MM.1S (cell line): Measurements from ENCODE around the gene ADAM19.

Experiments
- DNase-seq: peaks from one replicate; pipeline ENCODE4 v3.0.0-alpha.2; 2015
- H2AFZ ChIP-seq: fragments of 300-600 bp; sonication (generic); 2 replicates; pipeline ENCODE4 v1.6.0; 2016; ENCODE audit warnings: antibody characterized with exemption, low read length
- H3F3A ChIP-seq: fragments of 300-600 bp; sonication (generic); 2 replicates; pipeline ENCODE4 v1.6.1; 2016; ENCODE audit warnings: mild to moderate bottlenecking, antibody characterized with exemption, low read length, moderate library complexity, mixed read lengths; ENCODE audit not compliant: insufficient read depth
- H3K27ac ChIP-seq: fragments of 300-600 bp; sonication (generic); 2 replicates; pipeline ENCODE4 v1.5.1; 2016; ENCODE audit warnings: mild to moderate bottlenecking, low read length
- H3K27me3 ChIP-seq: fragments of 300-600 bp; sonication (generic); replicated peaks from 2 replicates; pipeline ENCODE4 v1.6.0; 2016; ENCODE audit warnings: low read length; ENCODE audit not compliant: insufficient read depth
- H3K36me3 ChIP-seq: fragments of 300-600 bp; sonication (generic); replicated peaks from 2 replicates; pipeline ENCODE4 v1.6.1; 2016; ENCODE audit warnings: mild to moderate bottlenecking, low read length, mixed read lengths; ENCODE audit not compliant: insufficient read depth
- H3K4me1 ChIP-seq: fragments of 300-600 bp; sonication (generic); 2 replicates; pipeline ENCODE4 v1.6.1; 2016; ENCODE audit warnings: low read length, mixed read lengths
- H3K4me2 ChIP-seq: fragments of 300-600 bp; sonication (generic); 2 replicates; pipeline ENCODE4 v1.6.0; 2016; ENCODE audit warnings: low read depth, low read length
- H3K4me3 ChIP-seq: fragments of 300-600 bp; sonication (generic); 2 replicates; pipeline ENCODE4 v1.5.1; 2016; ENCODE audit warnings: low read length, mixed read lengths
- H3K79me2 ChIP-seq: fragments of 300-600 bp; sonication (generic); 2 replicates; pipeline ENCODE4 v1.6.1; 2016; ENCODE audit warnings: mixed run types, low read length, mixed read lengths
- H3K9ac ChIP-seq: fragments of 300-600 bp; sonication (generic); 2 replicates; pipeline ENCODE4 v1.6.1; 2016; ENCODE audit warnings: low read length, mixed read lengths
- H3K9me2 ChIP-seq: fragments of 300-600 bp; sonication (generic); replicated peaks from 2 replicates; pipeline ENCODE4 v1.6.1; 2016; ENCODE audit warnings: mild to moderate bottlenecking, low read length, mixed read lengths; ENCODE audit not compliant: insufficient read depth
- H3K9me3 ChIP-seq: fragments of 300-600 bp; sonication (generic); replicated peaks from 2 replicates; pipeline ENCODE4 v1.6.1; 2016; ENCODE audit warnings: mild to moderate bottlenecking, low read length, mixed read lengths; ENCODE audit not compliant: insufficient read depth
- H4K20me1 ChIP-seq: fragments of 300-600 bp; sonication (generic); 2 replicates; pipeline ENCODE4 v1.6.1; 2016; ENCODE audit warnings: mild to moderate bottlenecking, low read length, moderate library complexity, mixed read lengths; ENCODE audit not compliant: insufficient read depth
- CTCF ChIP-seq: fragments of 300-600 bp; sonication (generic); IDR thresholded peaks from 2 replicates; pipeline ENCODE4 v1.5.1; 2016; ENCODE audit warnings: antibody characterized with exemption, low read length, mixed read lengths
- EZH2 ChIP-seq: fragments of 300-600 bp; sonication (generic); optimal IDR thresholded peaks from 2 replicates; pipeline ENCODE3; 2017; ENCODE audit warnings: low read depth, mild to moderate bottlenecking, antibody characterized with exemption, low read length, mixed read lengths
- EZH2phosphoT487 ChIP-seq: fragments of 300-600 bp; sonication (generic); IDR thresholded peaks from 2 replicates; pipeline ENCODE4 v1.6.1; 2018; ENCODE audit warnings: antibody characterized with exemption, low read length

ADAM19 gene

GRCh38 chr5:157582731-157583620, 7.4 kb upstream of the ADAM19 start:
- Histone ChIP-seq H3F3A (no peaks in the 10 kb centered on the region), H3K4me3 (no peak overlapping the region), H3K79me2 (no peaks in the 10 kb centered on the region), H3K4me1 (no peaks in the 10 kb centered on the region), H3K4me2 (no peak overlapping the region), H4K20me1 (no peaks in the 10 kb centered on the region), H3K9me2 (no peaks in the 10 kb centered on the region), H3K27me3 (no peaks in the 10 kb centered on the region), H3K27ac (no peak overlapping the region), H3K9ac (no peak overlapping the region), H2AFZ (no peak overlapping the region), H3K9me3 (no peaks in the 10 kb centered on the region), H3K36me3 (no peaks in the 10 kb centered on the region)
- DNase-seq = no peak
- no peak for TF ChIP-seq EZH2
- TF ChIP-seq EZH2phosphoT487 = no peak
- TF ChIP-seq CTCF = no peak

- Histone ChIP-seq H3K36me3 (no peaks in the 10 kb centered on the region), H3K9ac (no peak overlapping the region), H3K27me3 (no peaks in the 10 kb centered on the region), H3F3A (no peaks in the 10 kb centered on the region), H3K9me2 (no peaks in the 10 kb centered on the region), H3K4me2 (no peak overlapping the region), H3K27ac (no peak overlapping the region), H3K79me2 (no peaks in the 10 kb centered on the region), H4K20me1 (no peaks in the 10 kb centered on the region), H3K9me3 (no peaks in the 10 kb centered on the region), H2AFZ (no peak overlapping the region), H3K4me1 (no peaks in the 10 kb centered on the region), H3K4me3 (no peak overlapping the region)
- no peak for DNase-seq
- TF ChIP-seq CTCF (no peak), EZH2 (no peak), EZH2phosphoT487 (no peak)
Observed at GRCh38 chr5:157581901-157582300, 6.3 kb upstream of the ADAM19 start.

GRCh38 chr5:157578079-157578780, 2.7 kb upstream of the ADAM19 start:
- H3K79me2 ChIP-seq = no peaks in the 10 kb centered on the region
- H3K36me3 ChIP-seq = no peaks in the 10 kb centered on the region
- no peaks in the 10 kb centered on the region for H3F3A ChIP-seq
- DNase-seq = no peak
- H4K20me1 ChIP-seq = no peaks in the 10 kb centered on the region
- no peak overlapping the region for H3K27ac ChIP-seq
- H2AFZ ChIP-seq = no peak overlapping the region
- no peak overlapping the region for H3K4me3 ChIP-seq
- no peak overlapping the region for H3K9ac ChIP-seq
- 0 out of 2 replicates have a peak, but pooled peaks cover 7% of the 10 kb centered on the region for H3K4me1 ChIP-seq
- no peaks in the 10 kb centered on the region for H3K9me2 ChIP-seq
- no peak overlapping the region for H3K4me2 ChIP-seq
- no peak for TF ChIP-seq CTCF
- no peak for TF ChIP-seq EZH2
- no peak for TF ChIP-seq EZH2phosphoT487
- H3K9me3 ChIP-seq = no peaks in the 10 kb centered on the region
- H3K27me3 ChIP-seq = peaks cover 10% of the 10 kb centered on the region
